CD4-positive, alpha-beta T cell treated with Interleukin-6 for 4 hours (primary cell): ENCODE data around the gene RASL11A.
A peak's percentile ranks its signal among the peaks of the same experiment; 100 is the strongest.
"Not testable (repeated sequence)": the region's sequence is repeated elsewhere in the genome, so short reads cannot be mapped to it uniquely, and the experiment has no call there.

Source experiments
- DNase-seq: peaks from one replicate; pipeline ENCODE4 v3.0.0-alpha.2; 2020; ENCODE audit warnings: mixed read lengths

The RASL11A gene

DNA sequence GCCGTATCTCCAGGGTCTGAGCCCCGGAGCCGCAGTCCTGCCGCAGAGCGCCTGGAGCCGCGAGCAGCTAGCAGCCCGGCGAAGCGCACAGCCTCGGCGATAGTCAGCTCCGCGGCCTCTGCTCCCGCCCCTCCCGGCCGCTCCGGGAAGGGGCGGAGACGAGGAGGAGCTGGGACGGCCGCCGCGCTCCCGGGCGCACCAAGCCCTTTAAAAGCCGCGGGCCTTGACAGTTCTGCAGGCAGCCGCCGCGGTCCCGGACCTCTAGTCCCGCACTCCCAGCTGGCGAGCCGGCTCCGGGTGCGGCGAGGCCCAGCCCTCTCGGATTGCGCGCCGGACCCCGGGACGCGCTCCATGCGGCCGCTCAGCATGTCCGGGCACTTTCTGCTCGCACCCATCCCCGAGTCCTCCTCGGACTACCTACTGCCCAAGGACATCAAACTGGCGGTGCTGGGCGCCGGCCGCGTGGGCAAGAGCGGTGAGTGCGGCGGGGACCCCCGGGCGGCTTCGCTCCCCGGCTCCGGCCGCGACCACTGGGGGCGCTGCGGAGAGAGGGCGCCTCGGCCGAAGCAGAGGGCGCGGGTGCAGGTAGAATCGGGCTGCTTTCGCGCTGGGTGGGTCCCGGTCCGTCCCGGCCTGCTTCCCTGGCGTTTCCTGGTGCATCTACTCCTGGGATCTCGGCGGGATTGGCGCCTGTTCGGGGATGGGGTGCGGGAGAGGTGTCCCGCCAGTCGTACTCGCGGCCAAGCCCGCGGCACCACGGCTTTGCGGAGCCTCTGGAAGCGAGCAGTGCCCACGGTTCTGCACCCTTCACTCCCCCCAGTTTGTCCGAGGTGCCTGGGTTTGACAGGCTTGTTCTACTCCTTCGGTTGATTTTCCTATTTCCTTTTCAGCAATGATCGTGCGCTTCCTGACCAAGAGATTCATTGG is at the start of gene RASL11A:
RASL11A (plus strand) TSS at position 237 of the 927 bp plus-strand sequence; CDS start at position 352, 115 bp downstream.
- peak; percentile 77 for DNase-seq

GRCh38 chr13:27222100-27222499 is 48.5 kb upstream of the RASL11A start:
- not testable (repeated sequence) for DNase-seq

DNA sequence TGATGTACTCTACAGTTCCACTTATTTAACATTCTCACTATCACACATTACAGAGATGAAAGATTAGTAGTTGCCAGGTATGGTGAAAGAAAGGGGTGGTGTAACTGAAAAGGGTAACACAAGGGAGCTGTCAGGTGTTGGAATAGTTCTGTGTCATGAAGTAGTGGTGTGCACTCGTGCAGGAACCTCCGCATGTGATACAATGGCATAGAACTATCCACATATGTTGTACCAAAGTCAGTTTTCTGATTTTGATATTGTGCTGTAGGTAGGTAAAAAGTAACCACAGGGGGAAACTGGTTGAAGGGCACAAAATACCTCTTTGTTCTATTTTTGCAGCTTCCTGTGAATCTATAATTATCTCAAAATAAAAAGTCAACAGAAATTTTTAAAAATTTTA is 43.6 kb upstream of the RASL11A start:
- DNase-seq = no peak

DNA sequence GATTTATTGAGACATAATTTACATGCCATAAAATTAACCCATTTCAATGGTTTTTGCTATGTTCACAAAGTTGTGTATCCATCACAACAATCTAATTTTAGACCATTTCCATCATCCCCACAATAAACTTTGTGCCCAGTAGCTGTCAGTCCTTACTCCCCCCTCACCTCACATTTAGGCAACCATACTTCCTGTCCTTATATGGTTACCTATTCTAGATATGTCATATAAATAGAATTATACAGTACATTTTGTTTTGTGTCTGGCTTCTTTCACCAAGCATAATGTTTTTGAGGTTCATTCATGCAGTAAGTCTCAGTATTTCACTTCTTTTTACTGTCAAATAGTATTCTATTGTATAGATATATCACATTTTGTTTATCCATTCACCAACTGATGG is 42.5 kb upstream of the RASL11A start:
- no peak for DNase-seq

DNA sequence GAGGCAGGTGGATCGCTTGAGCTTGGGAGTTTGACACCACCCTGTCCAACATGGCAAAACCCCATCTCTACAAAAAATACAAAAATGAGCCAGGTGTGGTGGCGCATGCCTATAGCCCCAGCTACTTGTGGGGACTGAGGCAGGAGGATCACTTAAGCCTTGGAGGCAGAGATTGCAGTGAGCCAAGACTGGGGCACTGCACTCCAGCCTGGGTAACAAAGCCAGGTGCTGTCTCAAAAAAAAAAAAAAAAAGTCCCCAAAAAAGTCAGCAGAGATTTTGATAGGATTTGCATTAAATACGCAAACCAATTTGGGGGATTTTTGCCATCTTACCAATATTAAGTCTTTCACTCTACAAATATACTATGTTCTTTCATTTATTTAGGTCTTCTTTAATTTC is 41.0 kb upstream of the RASL11A start:
- no peak for DNase-seq

DNA sequence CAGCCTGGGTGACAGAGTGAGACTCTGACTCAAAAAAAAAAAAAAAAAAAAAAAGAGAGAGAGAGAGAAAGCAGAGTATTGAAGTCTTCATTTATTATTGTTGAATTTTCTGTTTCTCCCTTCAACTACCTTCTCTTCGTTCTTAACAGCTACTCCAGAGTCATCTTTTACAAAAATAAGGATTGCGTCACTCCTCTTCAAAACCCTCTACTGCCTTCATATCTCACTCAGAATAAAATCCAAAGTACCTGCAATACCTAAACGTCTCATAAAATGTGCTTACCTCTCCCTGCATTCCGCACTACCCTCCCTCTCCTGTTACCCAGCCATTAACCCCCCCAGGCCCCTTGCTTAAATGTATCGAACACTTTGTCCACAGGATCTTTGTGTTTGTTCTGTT is 36.7 kb upstream of the RASL11A start:
- DNase-seq = no peak

DNA sequence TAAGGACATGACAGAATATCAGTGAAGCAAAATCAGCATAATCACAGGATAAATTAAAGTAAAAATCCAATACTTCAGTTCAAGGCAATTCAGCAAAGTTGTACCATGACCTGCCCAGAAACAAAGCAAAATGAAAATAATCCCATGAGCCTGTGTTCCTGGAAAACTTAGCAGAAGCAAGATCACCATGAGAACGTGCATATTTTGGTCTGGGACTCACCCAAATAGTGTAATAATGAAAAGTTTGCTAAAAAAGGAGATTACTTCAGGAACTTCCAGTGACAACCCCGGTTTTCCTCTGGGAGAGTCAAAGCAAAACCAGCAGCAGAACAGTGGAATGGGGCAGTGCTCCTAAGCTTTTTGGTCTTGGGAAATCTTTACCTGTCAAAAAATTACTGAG is 34.2 kb upstream of the RASL11A start:
- no peak for DNase-seq

DNA sequence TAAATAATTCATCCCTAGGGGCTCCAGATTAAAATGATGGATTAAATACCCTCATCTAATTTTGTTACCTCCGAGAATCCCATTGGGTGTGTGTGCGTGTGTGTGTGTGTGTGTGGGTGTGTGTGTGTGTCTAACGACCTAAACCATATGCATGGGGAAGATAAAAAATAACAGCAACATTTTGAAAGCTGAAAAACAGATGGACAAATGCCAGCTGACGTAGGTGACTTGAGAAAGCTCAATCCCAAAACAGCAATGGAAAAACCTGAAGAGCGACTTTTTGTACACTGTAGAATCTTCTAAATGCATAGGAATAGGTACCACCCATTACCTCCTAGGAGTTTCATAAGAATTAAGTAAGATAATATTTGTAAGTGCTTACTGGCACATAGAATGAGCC is 27.9 kb upstream of the RASL11A start:
- no peak for DNase-seq

DNA sequence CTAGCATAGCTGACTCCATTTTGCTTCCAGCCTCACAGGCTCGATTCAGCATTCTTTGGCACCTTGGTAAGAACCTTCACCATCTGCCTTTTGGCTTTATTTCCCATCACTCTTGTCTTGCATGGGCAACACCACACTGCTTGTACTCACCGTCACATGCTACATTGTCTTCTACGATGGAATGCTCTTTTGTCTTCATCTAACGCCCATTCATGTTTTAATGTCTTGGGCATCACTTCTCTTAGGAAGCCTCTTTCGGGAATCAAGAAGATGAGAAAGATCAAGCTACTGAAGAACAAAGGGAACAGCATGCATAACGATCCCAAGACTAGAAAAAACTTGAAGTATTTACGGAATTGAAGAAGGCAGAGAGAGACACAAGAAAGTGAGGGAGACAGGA is 25.0 kb upstream of the RASL11A start:
- no peak for DNase-seq

DNA sequence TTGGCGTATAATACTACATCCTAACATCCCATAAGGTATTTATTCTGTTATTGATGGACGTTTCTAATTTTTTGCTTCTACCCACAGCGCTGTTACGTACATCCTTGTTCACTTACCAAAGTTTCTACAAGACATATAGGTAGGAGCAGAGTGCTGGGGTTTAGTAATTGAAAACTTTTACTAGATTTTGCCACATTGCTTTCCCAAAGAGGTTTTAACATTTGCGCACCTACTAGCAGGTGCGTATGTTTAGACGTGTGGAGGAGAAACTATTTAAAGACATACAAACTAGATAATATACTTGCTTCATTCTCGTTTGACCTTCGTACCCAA is 19.8 kb upstream of the RASL11A start:
- no peak for DNase-seq

DNA sequence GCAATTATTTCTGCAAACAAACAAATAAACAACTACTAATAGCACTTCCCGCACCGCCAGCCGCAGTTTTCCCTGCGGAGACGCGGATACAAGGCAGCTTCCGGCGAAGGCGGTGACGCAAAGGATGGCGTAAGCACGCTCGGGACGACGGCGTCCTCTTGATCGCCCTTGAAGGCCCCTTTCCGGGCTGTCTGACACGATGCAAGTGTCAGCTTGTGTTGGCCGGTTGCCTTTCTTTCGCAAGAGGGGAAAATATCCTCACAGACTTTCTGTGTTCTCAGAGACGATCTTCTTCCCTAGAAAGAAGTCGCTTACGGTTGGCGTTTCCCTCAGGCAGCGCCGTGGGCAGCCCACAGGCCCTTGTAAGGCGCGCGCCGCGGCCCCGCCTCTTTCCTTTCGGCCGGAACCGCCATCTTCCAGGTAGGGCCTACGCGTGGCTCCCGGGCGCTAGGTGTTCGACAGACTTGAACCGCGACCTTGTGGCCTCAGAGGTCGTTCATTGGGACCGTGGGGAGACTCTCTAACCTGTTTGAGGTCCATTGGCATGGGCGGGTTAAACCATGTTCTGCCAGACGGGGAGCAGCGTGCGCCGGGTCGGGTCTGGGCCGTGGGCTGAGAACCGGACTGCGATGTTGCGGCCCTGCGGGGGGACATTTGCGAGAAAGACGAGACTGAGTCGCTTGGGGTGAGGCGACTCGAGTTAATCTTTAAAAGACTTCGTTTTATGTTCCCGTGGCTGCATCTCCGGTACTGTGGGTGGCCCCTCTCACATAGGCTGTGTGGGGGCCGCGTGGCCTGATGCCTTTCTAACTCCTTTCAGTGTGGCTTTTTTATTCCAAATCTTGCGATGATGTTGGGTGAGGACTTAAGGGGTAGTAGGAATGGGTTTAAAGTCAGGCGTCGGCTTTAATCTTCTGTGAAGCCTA is 19.2 kb upstream of the RASL11A start, which contains the start of gene RPL21:
RPL21 (plus strand) TSS at position 393 of the 926 bp plus-strand sequence. CDS start 2,219 bp downstream, outside the sequence.
- peak; percentile 92 for DNase-seq

DNA sequence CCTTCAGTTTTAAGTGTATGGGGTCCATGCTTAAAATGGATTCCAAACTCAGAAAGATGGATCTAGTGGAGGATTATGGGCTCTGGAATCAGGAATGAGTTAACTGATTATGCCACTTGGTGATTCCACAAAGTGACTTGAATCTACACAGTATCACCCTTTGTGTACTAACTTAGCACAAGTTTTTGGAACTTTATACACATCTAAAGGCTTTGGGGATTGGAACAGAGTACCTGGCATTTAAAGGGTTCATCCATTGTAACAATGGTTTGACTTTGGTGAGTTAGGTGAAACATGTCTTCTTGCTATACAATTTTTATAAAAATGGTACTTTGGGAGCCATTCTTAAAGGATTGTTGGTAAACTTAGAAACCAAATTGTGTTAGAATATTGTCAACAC is 18.2 kb upstream of the RASL11A start:
- DNase-seq = no peak

- DNase-seq = no peak
Measured at GRCh38 chr13:27257233-27257568, 13.4 kb upstream of the RASL11A start.

- DNase-seq = no peak
Measured at GRCh38 chr13:27257648-27258253, 12.9 kb upstream of the RASL11A start.

GRCh38 chr13:27258637-27259386 is 11.8 kb upstream of the RASL11A start:
- no peak for DNase-seq

DNA sequence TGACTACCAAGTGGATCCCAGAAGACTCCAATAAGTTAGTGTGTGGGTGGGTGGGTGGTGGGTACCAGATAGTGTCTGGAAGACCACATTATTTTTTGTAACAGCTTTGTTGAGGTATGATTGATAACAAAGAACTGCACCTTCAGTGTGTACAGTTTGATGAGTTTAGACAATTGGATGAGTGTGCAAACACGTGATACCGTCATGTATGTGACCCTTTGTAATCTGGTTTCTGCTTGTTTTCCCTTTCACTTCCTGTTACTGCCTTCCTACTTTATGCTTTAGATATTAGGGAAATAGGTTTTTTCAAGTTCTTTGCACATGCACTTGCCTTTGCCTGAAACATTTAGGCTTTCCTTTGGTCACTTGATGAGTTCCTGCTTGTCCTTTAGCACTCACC is 10.8 kb upstream of the RASL11A start:
- DNase-seq = no peak

GRCh38 chr13:27261396-27261795 is 9.2 kb upstream of the RASL11A start:
- DNase-seq = no peak

DNA sequence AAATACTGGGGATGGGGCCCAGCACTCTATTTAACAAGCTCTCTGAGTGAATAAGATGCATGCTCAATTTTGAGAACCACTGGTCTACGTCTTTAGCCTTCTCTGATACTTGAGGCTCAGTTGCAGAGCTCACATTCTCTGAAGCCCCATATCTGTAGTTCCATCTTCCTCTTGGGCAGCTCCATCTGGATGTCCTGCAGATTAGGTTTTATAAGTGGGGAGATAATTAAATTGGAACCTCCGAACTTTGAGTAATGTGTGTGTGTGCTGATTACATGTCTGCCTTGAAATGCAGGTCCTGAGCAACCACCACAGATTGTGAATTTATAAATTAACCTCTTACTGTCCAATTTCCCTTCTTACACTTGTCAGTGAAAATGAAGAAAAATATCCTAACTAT is 7.2 kb upstream of the RASL11A start:
- DNase-seq = no peak

- no peak for DNase-seq
Measured at GRCh38 chr13:27264181-27264580, 6.4 kb upstream of the RASL11A start.

GRCh38 chr13:27264648-27265047 is 6.0 kb upstream of the RASL11A start:
- DNase-seq = no peak

DNA sequence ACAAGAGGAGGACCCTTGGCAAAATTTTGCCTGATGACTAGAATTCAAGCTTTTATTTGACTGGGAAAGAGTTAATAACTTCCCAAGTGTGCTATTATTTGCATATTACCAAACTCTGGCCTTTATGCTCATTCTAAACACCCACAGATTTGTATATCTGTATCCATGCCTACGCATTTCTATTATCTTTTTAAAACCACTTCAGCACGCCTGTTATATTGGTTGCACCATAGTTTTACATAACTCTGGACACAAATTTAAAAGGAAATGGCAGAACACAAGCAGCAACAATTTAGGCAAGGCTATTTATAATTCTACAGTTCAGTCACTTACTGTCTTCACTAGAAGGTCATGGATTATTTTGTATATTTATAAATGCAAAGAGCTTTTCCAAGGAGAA is 3.7 kb upstream of the RASL11A start:
- no peak for DNase-seq

DNA sequence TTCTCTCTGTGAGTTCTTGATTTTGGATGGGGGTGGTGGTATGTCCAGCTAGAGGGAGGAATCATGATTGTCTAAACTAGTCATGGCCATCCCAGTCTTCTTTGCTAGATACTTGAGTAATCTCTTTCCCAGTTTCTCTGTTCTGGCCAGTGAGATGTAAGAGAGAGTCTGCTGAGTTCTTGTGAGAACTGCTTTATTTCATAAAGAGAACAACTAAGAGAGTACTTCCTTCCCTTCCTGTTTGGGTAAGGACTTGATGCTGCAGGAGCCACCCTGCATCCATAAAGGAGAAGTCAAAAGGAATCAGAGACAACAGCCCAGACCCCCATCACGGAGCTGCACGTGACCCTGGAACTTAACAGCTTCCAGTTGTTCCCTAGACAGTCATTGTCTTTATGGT is 3.0 kb upstream of the RASL11A start:
- no peak for DNase-seq
